ENCODE data around the gene PKD1.
"Not testable (repeated sequence)": the region's sequence is repeated elsewhere in the genome, so short reads cannot be mapped to it uniquely, and the experiment has no call there.

Gene PKD1

GRCh38 chr16:2124377-2124693, 11.4 kb downstream of the PKD1 start:
- DNase-seq (ENCODE audit: low read depth in 3 of 3): not testable (repeated sequence)

DNA sequence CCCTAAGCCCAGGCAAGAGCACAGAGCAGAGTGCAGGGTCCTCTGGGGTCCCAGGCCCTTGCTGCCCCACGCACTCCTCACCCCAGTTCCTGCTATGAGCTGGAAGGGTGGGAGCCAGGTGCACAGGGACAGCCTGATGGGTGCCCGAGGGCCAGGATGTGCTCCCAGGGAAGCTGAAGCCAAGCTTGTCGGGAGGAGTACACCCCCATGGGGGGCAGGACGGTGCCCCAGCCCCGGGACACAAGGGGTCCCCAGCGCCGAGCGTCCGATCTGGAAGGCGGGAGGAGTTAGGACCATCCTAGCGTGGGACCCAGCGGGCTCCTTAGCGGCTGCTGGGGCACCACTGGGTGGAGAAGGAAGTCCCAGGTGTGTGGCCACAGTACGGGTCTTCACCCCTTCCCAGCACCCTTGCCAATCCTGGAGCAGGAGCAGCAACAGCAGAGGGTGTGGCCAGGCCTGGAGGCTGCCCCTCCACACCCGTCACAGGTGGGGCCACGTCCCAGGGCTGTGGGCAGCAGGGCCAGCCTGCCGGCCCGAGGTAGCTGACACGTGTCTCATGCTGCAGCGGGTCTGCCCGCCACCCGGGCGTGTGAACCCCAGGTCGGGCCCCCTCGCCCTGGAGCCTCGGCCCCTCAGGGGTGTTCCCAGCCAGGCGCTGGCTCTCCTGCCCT, 11.9 kb downstream of the PKD1 start:
- not testable (repeated sequence) for DNase-seq (ENCODE audit: low read depth in 3 of 3)

DNA sequence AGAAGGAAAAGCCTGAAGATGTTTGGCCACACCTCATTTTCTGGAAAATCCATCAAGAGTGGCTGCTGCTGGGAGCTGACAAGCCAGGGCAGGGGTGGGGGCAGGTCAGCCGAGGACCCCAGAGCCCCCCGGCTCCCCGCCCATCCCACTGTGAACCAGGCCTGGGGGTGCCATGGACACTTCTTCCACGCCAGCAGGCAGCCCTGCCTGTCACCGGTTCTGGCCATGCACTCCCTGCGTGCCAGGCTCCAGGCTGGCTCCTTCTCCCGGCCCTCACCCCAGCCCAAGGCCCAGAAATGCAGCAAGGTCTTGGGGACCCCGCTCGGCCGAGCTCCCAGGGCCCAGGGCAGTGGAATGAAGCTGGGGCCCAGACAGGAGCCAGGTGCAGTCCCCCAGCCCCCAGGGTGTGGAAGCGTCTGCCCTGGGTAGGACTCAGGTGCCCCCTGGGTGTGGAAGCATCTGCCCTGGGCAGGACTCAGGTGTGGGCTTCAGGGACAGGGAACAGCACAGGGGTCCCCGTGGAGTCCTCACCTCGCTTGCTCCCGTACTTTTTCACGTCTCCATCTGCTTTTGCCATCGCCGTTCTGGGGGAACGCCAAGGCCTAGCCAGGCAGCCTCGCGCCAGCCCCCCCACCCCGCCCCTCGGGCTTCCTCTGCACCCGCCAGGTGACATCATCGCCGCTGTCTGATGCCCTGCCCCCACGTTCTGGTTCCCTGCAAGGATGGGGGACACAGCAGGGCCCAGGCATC, 12.6 kb downstream of the PKD1 start:
- DNase-seq (ENCODE audit: low read depth in 3 of 3): not testable (repeated sequence)

DNA sequence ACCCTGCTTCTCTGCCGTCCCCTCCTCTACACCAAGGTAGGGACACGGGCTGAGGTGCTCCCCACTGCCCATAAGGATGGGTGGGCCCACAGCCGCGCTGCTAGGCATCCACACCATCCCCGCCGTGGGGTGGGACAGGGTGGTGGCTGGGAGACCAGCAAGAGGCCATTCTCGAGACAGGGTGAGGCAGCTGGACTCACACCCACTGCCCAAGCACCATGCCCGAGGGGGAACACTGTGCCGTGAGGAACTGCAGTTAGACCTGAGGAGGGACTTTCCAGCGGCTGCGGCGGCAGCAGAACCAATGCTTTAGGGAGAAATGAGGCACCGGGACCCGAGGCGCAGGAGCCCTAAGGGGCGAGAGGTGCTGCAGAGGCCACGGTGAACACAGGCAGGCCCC, 13.3 kb downstream of the PKD1 start:
- DNase-seq (ENCODE audit: low read depth in 3 of 3): no peak

GRCh38 chr16:2121853-2122252, 13.8 kb downstream of the PKD1 start:
- DNase-seq (ENCODE audit: low read depth in 3 of 3): no peak

GRCh38 chr16:2121325-2121724, 14.4 kb downstream of the PKD1 start:
- DNase-seq (ENCODE audit: low read depth in 3 of 3): not testable (repeated sequence)

DNA sequence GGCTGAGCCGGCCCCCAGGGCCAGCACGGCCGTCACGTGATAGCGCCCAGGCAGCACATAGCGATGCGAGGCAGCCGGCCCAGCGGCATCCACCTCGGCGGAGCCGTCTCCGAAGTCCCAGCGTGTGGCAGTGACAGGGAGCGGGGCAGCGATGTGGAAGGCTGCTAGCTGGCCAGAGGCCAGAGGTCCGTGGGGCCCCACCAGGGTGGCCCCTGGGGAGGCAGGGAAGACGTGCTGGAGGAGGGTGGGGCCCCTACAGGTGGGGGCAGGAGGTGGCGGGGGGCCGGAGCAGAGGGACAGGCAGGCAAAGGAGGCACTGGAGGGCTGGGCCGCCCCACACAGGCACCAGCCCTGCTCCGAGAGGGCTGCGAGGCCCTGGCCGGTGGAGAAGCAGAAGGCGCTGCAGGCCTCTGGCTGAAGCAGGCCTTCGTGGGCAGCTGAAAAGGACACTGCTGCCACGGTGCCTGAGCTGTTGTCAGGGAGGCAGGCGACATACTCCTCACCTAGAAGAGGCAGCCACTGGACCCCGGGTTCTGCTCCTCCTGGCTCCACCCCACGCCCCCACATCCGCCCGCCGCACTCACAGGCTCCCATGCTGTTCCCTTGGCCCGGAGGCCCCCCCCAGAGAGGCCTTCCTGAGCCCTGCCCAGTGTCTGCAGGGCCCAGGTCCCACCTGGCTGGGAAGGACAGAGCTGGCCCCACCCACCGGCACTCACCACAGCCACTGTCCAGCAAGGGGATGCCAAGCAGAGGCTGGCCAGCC, 17.6 kb downstream of the PKD1 start:
- not testable (repeated sequence) for DNase-seq (ENCODE audit: low read depth in 3 of 3)

DNA sequence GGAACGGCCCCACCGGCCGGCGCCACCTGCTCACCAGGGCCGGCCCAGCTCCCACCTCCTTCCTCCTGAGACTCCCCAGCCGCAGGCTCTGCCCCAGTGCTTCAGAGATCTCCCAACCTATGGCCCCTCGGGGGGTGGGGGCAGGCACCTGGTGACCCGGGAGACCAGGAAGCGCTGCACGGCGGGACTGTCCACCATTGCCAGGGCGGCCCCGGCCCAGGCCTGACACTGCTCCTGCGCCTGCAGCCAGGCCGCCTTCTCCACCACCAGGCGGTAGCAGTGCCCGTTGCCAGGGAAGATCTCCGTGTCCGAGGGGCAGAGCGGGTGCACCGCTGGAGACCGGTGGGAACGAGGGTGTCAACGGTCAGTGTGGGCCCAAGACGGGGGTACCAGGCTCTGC, 18.4 kb downstream of the PKD1 start:
- DNase-seq (ENCODE audit: low read depth in 3 of 3): not testable (repeated sequence)

GRCh38 chr16:2116428-2116827, 19.3 kb downstream of the PKD1 start:
- not testable (repeated sequence) for DNase-seq (ENCODE audit: low read depth in 3 of 3)

- DNase-seq (ENCODE audit: low read depth in 3 of 3): no peak
Observed at GRCh38 chr16:2115591-2115973, 20.1 kb downstream of the PKD1 start.

- DNase-seq (ENCODE audit: low read depth in 3 of 3): not testable (repeated sequence)
Observed at GRCh38 chr16:2114885-2115590, 20.7 kb downstream of the PKD1 start.

- not testable (repeated sequence) for DNase-seq (ENCODE audit: low read depth in 3 of 3)
Observed at GRCh38 chr16:2114225-2114624, 21.5 kb downstream of the PKD1 start.

- DNase-seq (ENCODE audit: low read depth in 3 of 3): not testable (repeated sequence)
Observed at GRCh38 chr16:2112539-2113106, 23.1 kb downstream of the PKD1 start.

DNA sequence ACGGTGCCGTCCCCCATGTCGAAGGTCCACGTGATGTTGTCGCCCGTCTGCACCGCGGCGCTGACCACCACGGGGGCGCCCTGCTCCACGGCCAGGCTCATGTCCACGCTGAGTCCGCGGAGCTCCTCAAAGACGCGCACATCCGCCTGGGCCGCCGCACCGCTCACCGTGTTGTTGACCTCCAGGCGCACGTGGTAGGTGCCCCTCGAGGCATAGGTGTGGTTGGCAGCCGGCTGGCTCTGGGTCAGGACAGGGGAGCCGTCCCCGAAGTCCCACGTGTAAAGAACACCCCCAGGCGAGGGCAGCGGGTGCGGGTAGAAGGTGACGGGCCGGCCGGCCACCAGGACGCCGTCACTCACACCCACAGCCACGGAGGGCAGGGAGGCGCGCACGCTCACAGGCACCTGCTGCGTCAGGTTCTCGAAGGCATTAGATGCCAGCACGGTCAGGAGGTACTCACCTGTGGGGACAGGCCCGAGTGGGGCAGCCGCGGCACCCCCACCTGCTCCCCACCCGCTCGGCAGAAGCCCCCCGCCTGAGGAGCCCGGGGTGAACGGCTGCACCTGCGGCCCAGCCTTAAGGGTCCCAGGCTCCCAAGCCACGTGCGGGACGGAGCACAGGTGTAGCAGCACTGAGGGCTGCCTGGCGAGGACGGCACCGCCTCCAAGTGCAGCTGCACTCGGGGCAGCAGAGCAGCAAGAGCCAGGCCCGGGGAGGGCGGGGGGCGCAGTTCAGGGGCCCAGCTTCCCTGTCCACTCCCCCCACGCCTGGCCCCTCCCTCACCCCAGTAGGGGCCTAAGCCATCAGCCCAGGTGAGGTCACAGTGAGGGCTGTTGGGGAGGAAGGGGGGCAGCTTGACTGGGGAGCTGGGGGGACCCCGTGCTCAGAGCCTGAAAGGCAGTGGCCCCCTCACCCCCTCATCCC, 24.0 kb downstream of the PKD1 start:
- not testable (repeated sequence) for DNase-seq (ENCODE audit: low read depth in 3 of 3)

GRCh38 chr16:2111009-2111353, 24.7 kb downstream of the PKD1 start:
- DNase-seq (ENCODE audit: low read depth in 3 of 3): not testable (repeated sequence)

- DNase-seq (ENCODE audit: low read depth in 3 of 3): not testable (repeated sequence)
Observed at GRCh38 chr16:2110332-2111008, 25.2 kb downstream of the PKD1 start.

DNA sequence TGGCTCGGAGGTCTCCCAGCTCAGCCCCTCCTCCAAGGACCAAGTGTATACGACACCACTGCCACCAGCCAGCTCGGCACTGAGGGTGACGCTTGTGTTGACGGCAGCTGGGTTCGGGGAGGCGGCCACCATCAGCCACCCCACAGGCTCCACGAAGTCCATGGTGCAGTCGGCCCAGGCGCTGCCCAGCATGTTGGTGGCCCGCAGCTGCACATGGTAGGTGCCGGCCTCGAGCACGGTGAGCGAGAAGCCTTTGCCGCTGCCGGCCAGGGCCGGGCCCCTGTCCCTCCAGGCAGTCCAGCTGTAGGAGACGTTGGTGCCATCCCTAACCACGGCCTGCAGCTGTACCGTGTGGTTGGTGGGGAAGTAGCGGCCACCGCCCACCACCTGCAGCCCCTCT, 25.8 kb downstream of the PKD1 start:
- not testable (repeated sequence) for DNase-seq (ENCODE audit: low read depth in 3 of 3)

DNA sequence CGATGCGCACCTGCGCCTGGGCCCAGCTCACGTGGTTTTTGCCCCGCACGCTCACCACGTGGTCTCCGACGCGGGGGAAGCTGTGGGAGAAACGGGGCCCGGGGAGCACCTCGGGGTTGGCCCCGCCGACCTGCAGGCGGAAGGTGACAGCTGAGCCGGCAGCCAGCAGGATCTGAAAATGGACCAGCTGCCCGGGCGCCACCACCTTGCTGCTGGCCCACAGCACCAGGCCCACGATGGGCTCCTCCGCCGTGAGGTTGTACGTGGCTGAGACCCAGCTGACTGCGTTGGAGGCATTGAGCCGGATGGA, 26.5 kb downstream of the PKD1 start:
- not testable (repeated sequence) for DNase-seq (ENCODE audit: low read depth in 3 of 3)

- DNase-seq (ENCODE audit: low read depth in 3 of 3): not testable (repeated sequence)
Observed at GRCh38 chr16:2108446-2109270, 27.0 kb downstream of the PKD1 start.

DNA sequence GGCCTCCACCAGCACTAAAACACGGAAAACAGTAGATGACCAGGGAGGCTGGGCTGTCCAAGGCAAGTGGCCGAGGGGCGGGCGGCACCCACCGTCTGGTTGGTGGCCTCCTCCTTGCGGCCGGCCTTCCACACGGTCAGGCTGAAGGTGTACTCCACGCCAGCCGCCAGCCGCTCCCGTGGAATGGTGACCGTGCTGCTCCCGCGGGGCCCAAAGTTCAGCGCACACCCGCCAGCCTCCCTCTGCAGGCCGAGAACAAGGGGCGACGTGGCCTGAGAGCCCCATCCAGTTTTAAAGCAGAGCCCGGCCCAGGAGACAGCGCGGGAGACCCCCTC, 27.9 kb downstream of the PKD1 start:
- not testable (repeated sequence) for DNase-seq (ENCODE audit: low read depth in 3 of 3)
